GM23338 (cell line): ENCODE measurements around the gene PLD1. TPM values are rescaled to one million over a fixed set of nuclear protein-coding genes. Genes with fewer than 3 reads are reported as not detected.
A peak's percentile ranks its signal among the peaks of the same experiment; 100 is the strongest.

Experiments used
- ATAC-seq: fragments of 200-7000 bp; cut with Tn5 transposase; 3 replicates; pipeline ENCODE4 v1.9.1; 2020
- DNase-seq: peaks from one replicate; pipeline ENCODE4 v3.0.0-alpha.2; 2015; ENCODE audit warnings: low spot score
- H2AFZ ChIP-seq: fragments of 200-600 bp; sonication (generic); 2 replicates; pipeline ENCODE4 v1.8.0; 2016; ENCODE audit warnings: antibody characterized with exemption, mild to moderate bottlenecking, moderate library complexity
- H3F3A ChIP-seq: fragments of 200-600 bp; sonication (generic); replicated peaks from 2 replicates; pipeline ENCODE4 v1.8.0; 2017; ENCODE audit warnings: antibody characterized with exemption, mixed run types, low read depth
- H3K27ac ChIP-seq: fragments of 200-600 bp; sonication (generic); 2 replicates; pipeline ENCODE4 v1.6.1; 2016; ENCODE audit warnings: low read depth
- H3K27me3 ChIP-seq: fragments of 200-600 bp; sonication (generic); 2 replicates; pipeline ENCODE4 v1.8.0; 2016; ENCODE audit warnings: mild to moderate bottlenecking, mixed run types, moderate library complexity; ENCODE audit not compliant: insufficient read depth
- H3K36me3 ChIP-seq: fragments of 200-600 bp; sonication (generic); 2 replicates; pipeline ENCODE4 v1.8.0; 2016; ENCODE audit warnings: mild to moderate bottlenecking; ENCODE audit not compliant: insufficient read depth
- H3K4me1 ChIP-seq: fragments of 200-600 bp; sonication (generic); 2 replicates; pipeline ENCODE4 v1.8.0; 2016; ENCODE audit warnings: mild to moderate bottlenecking, moderate library complexity; ENCODE audit not compliant: insufficient read depth
- H3K4me2 ChIP-seq: fragments of 200-600 bp; sonication (generic); 2 replicates; pipeline ENCODE4 v1.7.1; 2017; ENCODE audit warnings: mixed run types
- H3K4me3 ChIP-seq: fragments of 200-600 bp; sonication (generic); 2 replicates; pipeline ENCODE4 v1.6.1; 2016; ENCODE audit warnings: mixed run types
- H3K79me2 ChIP-seq: fragments of 200-600 bp; sonication (generic); replicated peaks from 2 replicates; pipeline ENCODE4 v1.8.0; 2017; ENCODE audit warnings: mild to moderate bottlenecking; ENCODE audit not compliant: insufficient read depth
- H3K9me2 ChIP-seq: fragments of 200-600 bp; sonication (generic); 2 replicates; pipeline ENCODE4 v1.8.0; 2017; ENCODE audit not compliant: insufficient read depth
- H4K20me1 ChIP-seq: fragments of 200-600 bp; sonication (generic); replicated peaks from 2 replicates; pipeline ENCODE4 v1.8.0; 2017; ENCODE audit warnings: mild to moderate bottlenecking; ENCODE audit not compliant: insufficient read depth
- H3K27ac Mint-ChIP-seq: 2 replicates; pipeline ENCODE4 v1.8.0; 2020; ENCODE audit warnings: inconsistent platforms, mild to moderate bottlenecking, moderate library complexity, mixed read lengths
- H3K27me3 Mint-ChIP-seq: 3 replicates; pipeline ENCODE4 v1.8.0; 2022; ENCODE audit warnings: low read depth, mild to moderate bottlenecking, moderate library complexity, mixed read lengths, inconsistent platforms; ENCODE audit not compliant: insufficient read depth, poor library complexity
- H3K36me3 Mint-ChIP-seq: 3 replicates; pipeline ENCODE4 v1.8.0; 2021; ENCODE audit warnings: low read depth, mild to moderate bottlenecking, inconsistent platforms, moderate library complexity, mixed read lengths
- H3K4me1 Mint-ChIP-seq: 3 replicates; pipeline ENCODE4 v1.8.0; 2020; ENCODE audit warnings: mild to moderate bottlenecking, inconsistent platforms, mixed read lengths
- H3K4me3 Mint-ChIP-seq: 3 replicates; pipeline ENCODE4 v1.8.0; 2021; ENCODE audit warnings: moderate library complexity, mild to moderate bottlenecking, inconsistent platforms, mixed read lengths
- H3K9me3 Mint-ChIP-seq: 3 replicates; pipeline ENCODE4 v1.8.0; 2020; ENCODE audit warnings: moderate library complexity, mild to moderate bottlenecking, inconsistent platforms, mixed read lengths
- EZH2phosphoT487 ChIP-seq: fragments of 200-600 bp; sonication (generic); IDR thresholded peaks from one replicate; pipeline ENCODE4 v1.8.1; 2018; ENCODE audit warnings: antibody characterized with exemption; ENCODE audit not compliant: unreplicated experiment
- JUNB ChIP-seq: IDR thresholded peaks from one replicate; pipeline ENCODE4 v1.6.1; 2016; ENCODE audit warnings: antibody characterized with exemption; ENCODE audit not compliant: unreplicated experiment
- POLR2AphosphoS5 ChIP-seq: IDR thresholded peaks from 2 replicates; pipeline ENCODE4 v1.6.1; 2016; ENCODE audit warnings: antibody characterized with exemption, low read depth
- polyA plus RNA-seq: library from polyadenylated mRNA; unstranded; fragments of >200 nt; fragmentation: Nextera tagmentation; extraction: Ambion mirVana; gene quantifications from 2 replicates; pipeline ENCODE4 v1.2.1, GENCODE V29; 2016
- total RNA-seq: library from RNA; depleted of rRNA; stranded (reverse); fragments of >200 nt; shearing (Covaris generic); gene quantifications from 2 replicates; pipeline ENCODE4 v1.2.3, GENCODE V29; 2014
- TF ChIP-seq, protein P1 (sequence below), 2 experiments: fragments of 200-600 bp in 1 of 2; sonication (generic) in 1 of 2; conservative IDR thresholded peaks; 2 replicates each; pipeline versions ENCODE4 v1.5.1 to v1.6.1; 2016 to 2017; ENCODE audit warnings: antibody characterized with exemption in 2 of 2, low read depth in 2 of 2, mild to moderate bottlenecking in 2 of 2, moderate library complexity in 1 of 2

Gene PLD1
- total and polyA plus RNA-seq, 2 experiments from 2014 or later: 1.4 to 2.2 TPM

DNA sequence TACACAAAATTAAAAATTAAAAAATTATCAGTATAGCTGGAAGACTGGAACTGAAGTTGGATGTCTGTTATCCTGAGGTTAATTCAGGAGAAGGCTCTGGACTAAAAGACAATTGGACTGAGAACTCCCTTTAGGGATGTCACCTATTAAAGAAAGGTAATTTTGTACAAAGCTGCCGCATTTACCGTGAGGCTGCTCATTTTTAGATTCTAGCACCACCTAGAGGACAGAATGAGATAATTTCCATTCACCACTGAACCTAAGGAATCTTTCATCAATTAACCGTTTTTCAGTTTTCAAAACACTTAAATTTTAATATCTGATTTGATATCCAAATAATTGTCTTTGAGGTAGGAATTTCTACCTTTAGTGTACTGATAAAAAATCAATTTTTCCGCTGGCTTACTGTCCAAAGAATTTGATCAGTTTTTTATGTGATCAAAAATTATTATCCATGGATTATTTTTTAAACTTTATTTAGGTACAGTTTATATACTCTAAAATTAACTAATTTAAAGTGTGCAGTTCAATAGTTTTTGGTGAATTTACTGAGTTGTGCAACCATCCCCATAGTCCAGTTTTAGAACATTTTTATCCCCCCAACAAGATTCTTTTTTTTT lies 243.4 kb downstream of the PLD1 start:
- no peaks in the 10 kb centered on the region for H3K27me3 ChIP-seq
- no peaks in the 10 kb centered on the region for H3F3A ChIP-seq
- H3K4me3 Mint-ChIP-seq: no peak overlapping the region
- H3K27me3 Mint-ChIP-seq: no peaks in the 10 kb centered on the region
- H4K20me1 ChIP-seq: no peaks in the 10 kb centered on the region
- DNase-seq (peak; percentile 82), ATAC-seq (peak; percentile 67)
- no peak overlapping the region for H2AFZ ChIP-seq
- H3K9me2 ChIP-seq: peaks cover 4% of the 10 kb centered on the region
- TF ChIP-seq, protein P1, sequence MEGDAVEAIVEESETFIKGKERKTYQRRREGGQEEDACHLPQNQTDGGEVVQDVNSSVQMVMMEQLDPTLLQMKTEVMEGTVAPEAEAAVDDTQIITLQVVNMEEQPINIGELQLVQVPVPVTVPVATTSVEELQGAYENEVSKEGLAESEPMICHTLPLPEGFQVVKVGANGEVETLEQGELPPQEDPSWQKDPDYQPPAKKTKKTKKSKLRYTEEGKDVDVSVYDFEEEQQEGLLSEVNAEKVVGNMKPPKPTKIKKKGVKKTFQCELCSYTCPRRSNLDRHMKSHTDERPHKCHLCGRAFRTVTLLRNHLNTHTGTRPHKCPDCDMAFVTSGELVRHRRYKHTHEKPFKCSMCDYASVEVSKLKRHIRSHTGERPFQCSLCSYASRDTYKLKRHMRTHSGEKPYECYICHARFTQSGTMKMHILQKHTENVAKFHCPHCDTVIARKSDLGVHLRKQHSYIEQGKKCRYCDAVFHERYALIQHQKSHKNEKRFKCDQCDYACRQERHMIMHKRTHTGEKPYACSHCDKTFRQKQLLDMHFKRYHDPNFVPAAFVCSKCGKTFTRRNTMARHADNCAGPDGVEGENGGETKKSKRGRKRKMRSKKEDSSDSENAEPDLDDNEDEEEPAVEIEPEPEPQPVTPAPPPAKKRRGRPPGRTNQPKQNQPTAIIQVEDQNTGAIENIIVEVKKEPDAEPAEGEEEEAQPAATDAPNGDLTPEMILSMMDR (conservative IDR thresholded peaks at IDR 0.05; ENCODE audit: low read depth in 2 of 2): peak; percentile 85 to 89
- TF ChIP-seq EZH2phosphoT487: no peak
- no peaks in the 10 kb centered on the region for H3K36me3 Mint-ChIP-seq
- peaks cover 3% of the 10 kb centered on the region; the same call in 2 of the 3 replicates for H3K9me3 Mint-ChIP-seq
- H3K4me2 ChIP-seq: no peak overlapping the region
- peaks cover 5% of the 10 kb centered on the region; the same call in 2 of the 3 replicates for H3K4me1 Mint-ChIP-seq
- H3K4me3 ChIP-seq: no peak overlapping the region
- no peaks in the 10 kb centered on the region for H3K79me2 ChIP-seq
- no peaks in the 10 kb centered on the region for H3K4me1 ChIP-seq
- no peak overlapping the region for H3K27ac Mint-ChIP-seq
- H3K36me3 ChIP-seq: no peaks in the 10 kb centered on the region
- no peak overlapping the region for H3K27ac ChIP-seq

DNA sequence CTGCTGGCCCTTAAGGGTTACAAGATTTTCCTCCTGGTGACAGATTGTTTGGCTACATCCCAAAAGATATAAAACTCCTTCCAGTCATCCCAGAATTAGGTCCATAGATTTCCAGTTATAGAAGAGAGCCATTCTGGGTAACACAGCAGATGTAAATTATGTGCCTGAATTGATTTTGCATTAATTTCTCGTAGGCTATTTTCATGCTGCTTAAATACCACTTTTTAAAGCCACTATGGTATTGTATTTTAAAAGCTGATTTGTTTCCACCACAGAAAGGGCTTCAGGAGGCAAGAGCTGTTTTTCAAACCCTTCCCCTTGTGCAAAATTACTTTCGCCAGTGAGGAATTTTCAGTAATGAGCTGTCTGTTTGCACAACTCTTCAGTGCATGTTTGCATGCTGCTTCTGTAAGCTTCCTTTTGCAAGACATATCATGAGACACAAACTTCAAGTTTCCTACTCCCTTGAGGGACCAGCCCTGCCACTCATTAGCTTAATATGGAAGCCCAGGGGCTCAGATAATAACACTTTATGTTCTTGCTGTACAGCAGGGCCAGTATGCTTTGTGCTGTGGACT lies 244.7 kb downstream of the PLD1 start:
- Histone ChIP-seq H3K4me2 (no peak overlapping the region), H3K36me3 (no peaks in the 10 kb centered on the region), H3F3A (no peaks in the 10 kb centered on the region), H3K4me1 (no peaks in the 10 kb centered on the region), H4K20me1 (no peaks in the 10 kb centered on the region), H3K27ac (no peak overlapping the region), H3K79me2 (no peaks in the 10 kb centered on the region), H3K27me3 (no peaks in the 10 kb centered on the region), H3K9me2 (peaks cover 8% of the 10 kb centered on the region), H2AFZ (peak overlapping the region; percentile 69; the same call in 1 of the 2 replicates), H3K4me3 (no peak overlapping the region)
- H3K36me3 Mint-ChIP-seq: no peaks in the 10 kb centered on the region
- TF ChIP-seq JUNB (no peak), POLR2AphosphoS5 (no peak)
- TF ChIP-seq, protein P1 (conservative IDR thresholded peaks at IDR 0.05; ENCODE audit: low read depth in 2 of 2): no peak
- ATAC-seq (no peak), DNase-seq (no peak)
- H3K27me3 Mint-ChIP-seq: no peaks in the 10 kb centered on the region
- H3K27ac Mint-ChIP-seq: no peak overlapping the region
- H3K4me1 Mint-ChIP-seq: peaks cover 5% of the 10 kb centered on the region; the same call in 2 of the 3 replicates
- H3K9me3 Mint-ChIP-seq: no peaks in the 10 kb centered on the region; the same call in 2 of the 3 replicates
- no peak overlapping the region for H3K4me3 Mint-ChIP-seq
